NCI-H226 (cell line): ENCODE data around the gene ERMARD.

Experiments used
- DNase-seq: peaks from one replicate; pipeline ENCODE4 v3.0.0-alpha.2; 2015

Gene ERMARD

GRCh38 chr6:169803816-169804340 lies 52.5 kb downstream of the ERMARD start:
- DNase-seq: no peak

DNA sequence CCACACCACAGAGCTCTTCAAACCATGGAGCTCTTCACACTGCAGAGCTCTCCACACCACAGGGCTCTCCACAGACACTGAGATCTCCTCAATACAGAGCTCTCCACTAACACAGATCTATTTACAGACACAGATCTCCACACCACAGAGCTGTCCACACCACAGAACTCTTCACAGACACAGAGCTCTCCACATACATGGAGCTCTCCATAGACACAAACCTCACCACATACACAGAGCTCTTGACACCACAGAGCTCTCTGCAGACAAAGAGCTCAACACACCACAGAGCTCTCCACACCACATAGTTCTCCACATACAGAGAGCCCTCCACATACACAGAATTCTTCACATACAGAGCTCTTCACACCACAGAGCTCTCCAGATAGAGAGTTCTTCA lies 53.0 kb downstream of the ERMARD start:
- no peak for DNase-seq

DNA sequence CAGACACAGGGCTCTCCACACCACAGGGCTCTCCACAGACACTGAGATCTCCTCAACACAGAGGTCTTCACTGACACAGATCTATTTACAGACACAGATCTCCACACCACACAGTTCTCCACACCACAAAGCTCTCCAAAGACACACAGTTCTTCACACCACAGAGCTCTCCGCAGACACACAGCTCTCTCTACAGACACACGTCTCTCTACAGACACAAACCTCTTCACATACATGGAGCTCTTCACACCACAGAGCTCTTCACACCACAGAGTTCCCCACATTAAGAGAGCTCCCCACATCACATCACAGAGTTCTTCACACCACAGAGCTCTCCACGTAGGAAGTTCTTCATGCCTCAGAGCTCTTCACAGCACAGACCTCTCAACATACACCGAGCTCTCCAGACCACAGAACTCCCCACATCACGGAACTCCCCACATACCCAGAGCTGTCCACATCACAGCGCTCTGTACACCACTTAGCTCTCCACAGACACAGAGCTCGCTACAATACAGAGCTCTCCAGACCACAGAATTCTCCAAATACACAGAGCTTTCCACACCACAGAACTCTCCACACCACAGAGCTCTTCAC lies 53.9 kb downstream of the ERMARD start:
- DNase-seq: no peak

DNA sequence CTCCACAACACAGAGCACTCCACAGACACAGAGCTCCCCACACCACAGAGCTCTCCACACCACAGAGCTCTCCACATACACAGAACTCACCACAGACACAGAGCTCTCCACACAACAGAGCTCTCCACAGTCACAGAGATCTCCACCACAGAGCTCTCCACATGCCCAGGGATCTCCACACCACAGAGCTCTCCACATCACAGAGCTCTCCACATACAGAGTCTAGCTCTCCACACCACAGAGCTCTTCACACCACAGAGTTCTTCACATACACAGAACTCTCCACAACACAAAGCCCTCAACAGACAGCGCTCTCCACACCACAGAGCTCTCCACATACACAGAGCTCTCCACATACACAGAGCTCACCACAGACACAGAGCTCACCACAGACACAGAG lies 55.3 kb downstream of the ERMARD start:
- DNase-seq: no peak

DNA sequence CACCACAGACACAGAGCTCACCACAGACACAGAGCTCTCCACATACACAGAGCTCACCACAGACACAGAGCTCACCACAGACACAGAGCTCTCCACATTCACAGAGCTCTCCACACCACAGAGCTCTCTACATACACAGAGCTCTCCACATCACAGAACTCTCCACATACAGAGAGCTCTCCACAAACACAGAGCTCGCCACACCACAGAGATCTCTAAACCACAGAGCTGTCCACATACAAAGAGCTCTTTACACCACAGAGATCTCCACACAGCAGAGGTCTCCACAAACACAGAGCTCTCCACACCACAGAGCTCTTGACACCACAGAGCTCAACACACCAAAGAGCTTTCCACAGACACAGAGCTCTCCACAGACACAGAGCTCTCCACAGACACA lies 55.8 kb downstream of the ERMARD start:
- no peak for DNase-seq

DNA sequence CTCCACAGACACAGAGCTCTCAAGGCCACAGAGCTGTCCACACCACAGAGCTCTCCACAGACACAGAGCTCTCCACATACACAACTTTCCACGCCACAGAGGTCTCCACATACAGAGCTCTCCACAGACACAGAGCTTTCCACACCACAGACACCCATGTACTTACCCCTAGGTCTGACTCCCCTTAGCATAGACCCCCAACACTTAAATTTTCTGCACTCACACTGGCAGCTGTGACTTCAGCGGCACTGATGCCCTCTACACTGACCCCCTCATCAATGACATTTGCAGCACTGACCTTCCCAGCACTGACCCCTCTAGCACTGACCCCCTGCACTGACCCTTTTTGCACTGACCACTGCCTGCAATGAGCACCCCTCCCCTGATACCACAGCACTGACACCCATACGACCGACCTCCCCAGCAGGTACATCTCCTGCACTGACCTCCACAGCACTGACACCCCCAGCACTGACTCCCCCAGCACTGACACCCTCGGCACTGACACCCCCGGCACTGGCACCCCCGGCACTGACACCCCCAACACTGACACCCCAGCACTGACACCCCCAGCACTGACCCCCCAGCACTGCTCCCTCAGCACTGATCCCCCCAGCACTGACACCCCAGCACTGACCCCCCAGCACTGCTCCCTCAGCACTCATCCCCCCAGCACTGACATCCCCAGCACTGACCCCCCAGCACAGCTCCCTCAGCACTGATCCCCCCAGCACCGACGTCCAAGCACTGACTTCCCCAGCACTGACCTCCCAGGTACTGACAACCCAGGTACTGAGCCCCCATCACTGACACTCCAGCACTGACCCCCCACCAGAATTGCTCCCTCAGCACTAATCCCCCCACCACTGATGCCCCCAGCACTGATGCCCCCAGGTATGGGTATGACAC lies 56.5 kb downstream of the ERMARD start:
- no peak for DNase-seq

- no peak for DNase-seq
These were observed 57.2 kb downstream of the ERMARD start for GRCh38 chr6:169808608-169808967.

GRCh38 chr6:169809386-169809785 lies 58.0 kb downstream of the ERMARD start:
- no peak for DNase-seq

GRCh38 chr6:169810066-169810989 lies 58.9 kb downstream of the ERMARD start:
- no peak for DNase-seq

GRCh38 chr6:169811072-169811471 lies 59.6 kb downstream of the ERMARD start:
- DNase-seq: no peak

- no peak for DNase-seq
These were observed 60.3 kb downstream of the ERMARD start for GRCh38 chr6:169811521-169812256.

- no peak for DNase-seq
These were observed 60.8 kb downstream of the ERMARD start for GRCh38 chr6:169812257-169812644.

DNA sequence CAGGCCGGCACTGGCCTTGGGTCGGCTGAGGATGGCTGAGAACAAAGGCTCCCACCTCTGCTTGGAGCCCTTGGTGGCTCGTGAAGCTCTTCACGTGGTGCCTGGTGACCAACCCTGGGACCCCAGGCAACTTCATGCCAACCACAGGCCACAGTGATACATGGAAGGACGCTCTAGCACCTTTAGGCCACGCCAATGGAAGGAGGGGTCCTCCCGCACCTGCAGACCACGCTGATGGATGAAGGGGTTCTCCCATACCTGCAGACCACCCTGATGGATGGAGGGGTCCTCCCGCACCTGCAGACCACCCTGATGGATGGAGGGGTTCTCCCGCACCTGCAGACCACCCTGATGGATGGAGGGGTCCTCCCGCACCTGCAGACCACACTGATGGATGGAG lies 62.5 kb downstream of the ERMARD start:
- no peak for DNase-seq

GRCh38 chr6:169816054-169816453 lies 64.6 kb downstream of the ERMARD start:
- DNase-seq: no peak

- no peak for DNase-seq
These were observed 65.6 kb downstream of the ERMARD start for GRCh38 chr6:169816975-169817374.

- DNase-seq: no peak
These were observed 68.9 kb downstream of the ERMARD start for GRCh38 chr6:169820358-169820757.

GRCh38 chr6:169824021-169824420 lies 72.6 kb downstream of the ERMARD start:
- DNase-seq: no peak

DNA sequence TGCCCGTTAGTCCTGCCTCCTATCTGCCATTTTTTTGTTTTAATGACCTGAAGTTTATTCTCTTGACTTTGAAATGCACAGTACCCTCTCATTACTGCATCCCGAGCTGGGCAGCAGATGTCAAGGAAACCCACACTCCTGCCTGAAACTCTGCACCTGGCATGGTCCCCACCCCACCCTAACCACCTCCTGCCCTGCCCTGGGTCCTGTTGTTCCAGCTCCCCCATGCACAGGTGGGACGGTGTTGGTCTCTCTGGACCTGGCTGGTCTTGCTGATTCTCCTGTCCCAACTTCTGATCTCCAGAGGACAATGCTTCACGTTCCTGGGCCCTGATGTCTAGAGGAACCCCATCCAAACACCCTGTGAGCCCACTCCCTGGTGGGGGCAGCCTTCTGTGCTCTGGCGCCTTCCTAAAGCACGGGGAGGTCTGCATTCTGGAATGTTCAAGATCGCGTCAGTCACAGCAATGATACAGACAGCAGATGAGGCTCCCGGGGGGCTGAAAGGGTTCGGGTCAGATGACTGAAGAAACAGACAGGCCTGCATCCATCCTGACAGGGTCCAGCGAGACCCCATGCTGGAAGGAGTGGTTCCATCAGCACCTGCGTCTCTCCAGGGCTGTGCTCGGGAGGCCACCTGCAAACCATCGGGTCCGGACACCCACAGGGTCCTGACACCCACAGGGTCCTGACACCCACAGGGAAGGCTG lies 73.6 kb downstream of the ERMARD start:
- DNase-seq: no peak

GRCh38 chr6:169825558-169826225 lies 74.3 kb downstream of the ERMARD start:
- DNase-seq: no peak

- no peak for DNase-seq
These were observed 75.3 kb downstream of the ERMARD start for GRCh38 chr6:169826697-169827096.

DNA sequence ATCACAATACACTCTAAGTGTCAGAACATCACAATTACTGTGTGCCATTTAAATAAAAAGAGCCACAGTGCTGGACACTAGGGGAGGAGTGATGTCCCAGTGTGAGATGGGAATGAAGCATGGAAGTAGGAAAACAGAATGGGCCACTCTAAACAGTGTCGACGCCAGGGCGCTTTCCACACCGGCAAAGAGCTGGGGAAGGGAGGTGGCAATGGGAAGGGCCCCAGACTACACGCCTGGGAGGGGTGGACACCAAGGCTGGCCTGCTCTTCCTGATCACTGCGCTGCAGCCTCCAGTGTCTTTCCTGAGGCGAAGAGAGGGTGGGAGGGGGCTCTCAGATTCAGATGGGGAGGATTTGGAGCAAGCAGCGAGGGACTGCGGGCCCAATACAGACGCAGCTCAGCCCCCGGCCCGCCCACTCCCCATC lies 75.9 kb downstream of the ERMARD start:
- DNase-seq: no peak
